ENCODE results near the gene ATP6V0A1. TPM values are rescaled to one million over a fixed set of nuclear protein-coding genes. Genes with fewer than 3 reads are reported as not detected.
A peak's percentile ranks its signal among the peaks of the same experiment; 100 is the strongest.
"Not testable (repeated sequence)": the region's sequence is repeated elsewhere in the genome, so short reads cannot be mapped to it uniquely, and the experiment has no call there.

Gene ATP6V0A1
- total RNA-seq, 1 donor from 2014 or later = 109 TPM

DNA sequence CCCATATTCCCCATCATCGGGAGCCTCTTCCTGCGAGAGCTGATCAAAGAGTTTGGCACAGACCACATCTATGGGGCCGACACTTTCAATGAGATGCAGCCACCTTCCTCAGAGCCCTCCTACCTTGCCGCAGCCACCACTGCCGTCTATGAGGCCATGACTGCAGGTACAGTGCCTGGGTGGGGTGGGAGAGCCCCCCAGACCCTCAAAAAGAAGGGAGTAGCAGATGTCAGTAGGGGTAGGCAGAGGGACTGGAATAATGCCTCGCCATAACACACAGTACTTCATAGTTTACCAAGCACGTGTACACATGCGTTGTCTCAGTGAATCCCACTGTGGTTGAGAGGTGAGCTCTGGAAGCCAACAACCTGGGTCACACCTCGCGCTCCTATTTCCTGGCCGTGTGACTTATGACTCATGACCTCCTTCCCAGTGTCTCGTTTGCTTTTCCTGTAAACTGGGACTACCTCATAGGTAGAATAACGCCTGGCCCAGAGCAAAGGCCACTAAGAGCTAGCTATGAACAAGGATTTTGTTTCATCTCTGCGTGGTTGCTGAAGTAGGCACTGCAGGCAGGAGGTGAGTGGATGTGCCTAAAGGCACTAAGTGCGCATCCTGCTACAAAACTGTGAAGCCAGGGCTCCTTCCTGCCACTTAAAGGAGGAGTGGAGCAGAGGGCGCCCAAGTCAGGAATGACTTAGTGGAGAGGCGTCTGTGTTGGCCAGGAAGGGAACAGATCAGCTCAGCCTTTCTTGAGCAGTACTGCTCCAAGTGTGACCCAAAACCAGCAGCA lies 82.6 kb downstream of the ATP6V0A1 start:
- H3K9me3 ChIP-seq = no peaks in the 10 kb centered on the region
- TF ChIP-seq, protein P1, sequence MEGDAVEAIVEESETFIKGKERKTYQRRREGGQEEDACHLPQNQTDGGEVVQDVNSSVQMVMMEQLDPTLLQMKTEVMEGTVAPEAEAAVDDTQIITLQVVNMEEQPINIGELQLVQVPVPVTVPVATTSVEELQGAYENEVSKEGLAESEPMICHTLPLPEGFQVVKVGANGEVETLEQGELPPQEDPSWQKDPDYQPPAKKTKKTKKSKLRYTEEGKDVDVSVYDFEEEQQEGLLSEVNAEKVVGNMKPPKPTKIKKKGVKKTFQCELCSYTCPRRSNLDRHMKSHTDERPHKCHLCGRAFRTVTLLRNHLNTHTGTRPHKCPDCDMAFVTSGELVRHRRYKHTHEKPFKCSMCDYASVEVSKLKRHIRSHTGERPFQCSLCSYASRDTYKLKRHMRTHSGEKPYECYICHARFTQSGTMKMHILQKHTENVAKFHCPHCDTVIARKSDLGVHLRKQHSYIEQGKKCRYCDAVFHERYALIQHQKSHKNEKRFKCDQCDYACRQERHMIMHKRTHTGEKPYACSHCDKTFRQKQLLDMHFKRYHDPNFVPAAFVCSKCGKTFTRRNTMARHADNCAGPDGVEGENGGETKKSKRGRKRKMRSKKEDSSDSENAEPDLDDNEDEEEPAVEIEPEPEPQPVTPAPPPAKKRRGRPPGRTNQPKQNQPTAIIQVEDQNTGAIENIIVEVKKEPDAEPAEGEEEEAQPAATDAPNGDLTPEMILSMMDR (IDR thresholded peaks at IDR 0.05) = no peak
- H3K36me3 ChIP-seq = peaks cover 48% of the 10 kb centered on the region
- H3K27ac ChIP-seq = no peak overlapping the region
- no peak for ATAC-seq
- H3K4me1 ChIP-seq = peaks cover 8% of the 10 kb centered on the region
- no peaks in the 10 kb centered on the region for H3K27me3 ChIP-seq
- no peak overlapping the region for H3K4me3 ChIP-seq
- intact Hi-C loops (cut with DNase I) = no loop called here
- DNase-seq = no peak

DNA sequence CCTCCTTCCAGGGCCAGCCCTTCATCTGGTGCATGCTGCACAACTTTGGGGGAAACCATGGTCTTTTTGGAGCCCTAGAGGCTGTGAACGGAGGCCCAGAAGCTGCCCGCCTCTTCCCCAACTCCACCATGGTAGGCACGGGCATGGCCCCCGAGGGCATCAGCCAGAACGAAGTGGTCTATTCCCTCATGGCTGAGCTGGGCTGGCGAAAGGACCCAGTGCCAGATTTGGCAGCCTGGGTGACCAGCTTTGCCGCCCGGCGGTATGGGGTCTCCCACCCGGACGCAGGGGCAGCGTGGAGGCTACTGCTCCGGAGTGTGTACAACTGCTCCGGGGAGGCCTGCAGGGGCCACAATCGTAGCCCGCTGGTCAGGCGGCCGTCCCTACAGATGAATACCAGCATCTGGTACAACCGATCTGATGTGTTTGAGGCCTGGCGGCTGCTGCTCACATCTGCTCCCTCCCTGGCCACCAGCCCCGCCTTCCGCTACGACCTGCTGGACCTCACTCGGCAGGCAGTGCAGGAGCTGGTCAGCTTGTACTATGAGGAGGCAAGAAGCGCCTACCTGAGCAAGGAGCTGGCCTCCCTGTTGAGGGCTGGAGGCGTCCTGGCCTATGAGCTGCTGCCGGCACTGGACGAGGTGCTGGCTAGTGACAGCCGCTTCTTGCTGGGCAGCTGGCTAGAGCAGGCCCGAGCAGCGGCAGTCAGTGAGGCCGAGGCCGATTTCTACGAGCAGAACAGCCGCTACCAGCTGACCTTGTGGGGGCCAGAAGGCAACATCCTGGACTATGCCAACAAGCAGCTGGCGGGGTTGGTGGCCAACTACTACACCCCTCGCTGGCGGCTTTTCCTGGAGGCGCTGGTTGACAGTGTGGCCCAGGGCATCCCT lies 84.8 kb downstream of the ATP6V0A1 start:
- DNase-seq (peak; percentile 64), ATAC-seq (no peak)
- no peaks in the 10 kb centered on the region for H3K4me1 ChIP-seq
- H3K4me3 ChIP-seq = no peak overlapping the region
- no peak overlapping the region for H3K27ac ChIP-seq
- H3K27me3 ChIP-seq = no peaks in the 10 kb centered on the region
- H3K36me3 ChIP-seq = peaks cover 45% of the 10 kb centered on the region
- TF ChIP-seq, protein P1 (IDR thresholded peaks at IDR 0.05) = no peak
- intact Hi-C loops (cut with DNase I) = no loop called here
- H3K9me3 ChIP-seq = no peaks in the 10 kb centered on the region

DNA sequence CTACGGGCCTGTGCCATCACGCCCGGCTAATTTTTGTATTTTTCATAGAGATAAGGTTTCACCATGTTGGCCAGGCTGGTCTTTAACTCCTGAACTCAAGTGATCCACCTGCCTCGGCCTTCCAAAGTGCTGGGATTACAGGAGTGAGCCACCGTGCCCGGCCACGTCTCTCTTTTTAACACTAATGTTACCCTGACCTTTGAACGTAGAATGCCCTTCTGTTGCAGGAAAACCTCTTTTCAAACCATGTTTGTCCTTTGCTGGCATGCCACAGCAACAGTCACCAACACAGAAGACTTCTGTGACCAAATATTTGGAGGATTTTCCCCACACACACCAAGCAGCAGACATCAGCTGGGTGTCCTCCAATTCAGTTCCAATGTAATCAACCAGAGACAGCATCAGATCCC lies 86.2 kb downstream of the ATP6V0A1 start:
- no peak overlapping the region for H3K4me3 ChIP-seq
- DNase-seq (no peak), ATAC-seq (no peak)
- TF ChIP-seq, protein P1 (IDR thresholded peaks at IDR 0.05) = no peak
- H3K4me1 ChIP-seq = peaks cover 6% of the 10 kb centered on the region
- no peaks in the 10 kb centered on the region for H3K27me3 ChIP-seq
- intact Hi-C loops (cut with DNase I) = no loop called here
- H3K27ac ChIP-seq = no peak overlapping the region
- H3K36me3 ChIP-seq = peaks cover 31% of the 10 kb centered on the region
- H3K9me3 ChIP-seq = no peaks in the 10 kb centered on the region

DNA sequence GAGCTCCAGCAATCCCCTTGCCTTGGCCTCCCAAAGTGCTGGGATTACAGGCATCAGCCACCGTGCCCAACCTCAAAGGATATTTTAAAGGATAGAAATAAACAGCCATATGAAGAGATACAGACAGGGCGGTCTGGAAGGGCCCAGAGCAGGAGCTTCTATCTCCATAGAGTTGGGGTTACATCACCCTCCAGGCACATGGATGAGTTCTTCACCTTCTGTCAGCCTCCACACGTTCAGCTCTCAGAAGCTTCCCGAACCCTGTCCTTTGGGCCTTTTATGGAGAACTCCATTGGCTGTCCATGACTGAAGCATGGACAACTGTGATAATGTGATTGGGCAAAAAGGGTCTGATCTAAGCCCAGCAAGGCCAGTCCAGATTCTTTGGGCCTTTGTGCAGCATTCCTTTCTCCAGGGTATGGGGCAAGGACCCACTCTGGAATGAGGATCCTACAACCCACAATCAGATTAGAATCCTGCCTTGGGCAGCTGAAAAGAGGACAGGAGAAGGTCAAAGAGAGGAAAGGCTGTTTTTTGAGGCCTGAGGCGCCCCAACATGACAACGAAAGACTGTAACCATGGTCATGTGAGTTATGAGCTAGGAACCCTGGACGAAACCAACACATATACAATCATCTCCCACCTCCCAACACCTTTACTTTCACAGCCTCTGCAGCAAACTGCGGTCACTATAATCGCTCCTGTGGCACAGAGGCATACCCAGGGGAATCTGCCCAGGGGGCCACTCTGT lies 87.3 kb downstream of the ATP6V0A1 start:
- DNase-seq; H3K4me1 ChIP-seq; H3K4me3 ChIP-seq; H3K9me3 ChIP-seq; intact Hi-C loops (cut with DNase I); H3K27me3 ChIP-seq; ATAC-seq; H3K27ac ChIP-seq: not testable (repeated sequence)
- H3K36me3 ChIP-seq = peaks cover 23% of the 10 kb centered on the region

DNA sequence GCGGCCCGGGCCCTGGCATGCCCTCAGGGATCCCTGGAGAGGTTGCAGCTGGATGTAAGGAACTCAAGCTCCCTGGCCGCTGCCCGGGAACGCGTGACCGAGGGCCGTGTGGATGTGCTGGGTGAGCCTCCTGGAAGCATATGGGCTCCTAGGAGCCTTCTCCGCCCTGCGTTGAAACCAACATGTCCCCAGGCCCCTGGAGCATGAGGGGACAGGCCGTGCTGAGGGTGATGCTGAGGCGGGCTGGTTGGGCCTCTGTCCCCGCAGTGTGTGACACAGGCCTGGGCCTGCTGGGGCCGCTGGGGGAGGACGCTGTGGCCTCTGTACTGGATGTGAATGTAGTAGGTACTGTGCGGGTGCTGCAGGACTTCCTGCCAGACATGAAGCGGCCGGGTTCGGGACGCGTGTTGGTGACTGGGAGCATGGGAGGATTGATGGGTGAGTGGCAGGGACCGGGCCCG lies 88.4 kb downstream of the ATP6V0A1 start:
- peaks cover 6% of the 10 kb centered on the region for H3K4me1 ChIP-seq
- DNase-seq = no peak
- no peak overlapping the region for H3K4me3 ChIP-seq
- no peaks in the 10 kb centered on the region for H3K9me3 ChIP-seq
- TF ChIP-seq, protein P1 (IDR thresholded peaks at IDR 0.05) = no peak
- no peak overlapping the region for H3K27ac ChIP-seq
- ATAC-seq = no peak
- intact Hi-C loops (cut with DNase I) = no loop called here
- peaks cover 12% of the 10 kb centered on the region for H3K36me3 ChIP-seq
- no peaks in the 10 kb centered on the region for H3K27me3 ChIP-seq

Data from upper lobe of right lung (tissue), 1 donor.